A549 treated with Mapracorat at 1 μM for 4 hours (cell line): ENCODE results near the gene CELA1. TPM values are rescaled to one million over a fixed set of nuclear protein-coding genes. Genes with fewer than 3 reads are reported as not detected.

Source experiments
- total RNA-seq: library from RNA; stranded (reverse); fragments of 200-300 nt; extraction: Qiagen RNA extraction; gene quantifications from 5 replicates; pipeline ENCODE4 v1.2.3, GENCODE V29; 2022

Gene CELA1
- total RNA-seq, result not detected in 5 replicates

GRCh38 chr12:51346581-51346980 is at the start of gene CELA1:
TSS of gene CELA1 (minus strand) at chr12:51346679. CDS start at chr12:51346638, 41 bp downstream.

GRCh38 chr12:51391283-51392123 is 45.0 kb upstream of the CELA1 start, which contains the start of gene GALNT6:
TSS of gene GALNT6 (minus strand) at chr12:51391406. CDS start at chr12:51379781, 11,625 bp downstream.

GRCh38 chr12:51323966-51324895 is 22.2 kb downstream of the CELA1 start, which contains the start of gene BIN2:
TSS of gene BIN2 (minus strand) at chr12:51324174. CDS start at chr12:51324102, 72 bp downstream.

Other genes with a start within 250 kb of the CELA1 start
- gene TFCP2, start 173.5 kb downstream of the CELA1 start, total RNA-seq, result 17.1 to 20.8 TPM (median 18.9 TPM) in 5 replicates
- gene POU6F1, start 128.6 kb downstream of the CELA1 start, total RNA-seq, result 1.0 to 3.4 TPM (median 1.6 TPM) in 5 replicates
- gene DAZAP2, start 107.9 kb downstream of the CELA1 start, total RNA-seq, result 319 to 364 TPM (median 325 TPM) in 5 replicates
- gene SMAGP, start 76.3 kb downstream of the CELA1 start, total RNA-seq, result 25.3 to 26.0 TPM (median 25.8 TPM) in 5 replicates
- gene BIN2, start 22.5 kb downstream of the CELA1 start, total RNA-seq, result 0.07 to 0.15 TPM (median 0.13 TPM) in 5 replicates
- gene GALNT6, start 44.7 kb upstream of the CELA1 start, total RNA-seq, result 2.4 to 3.8 TPM (median 3.2 TPM) in 5 replicates
- 0.57 to 1.7 TPM (median 1.3 TPM) in 5 replicates for gene SLC4A8, start 78.2 kb upstream of the CELA1 start, total RNA-seq
- 1.2 to 1.9 TPM (median 1.8 TPM) in 5 replicates for gene SCN8A, start 244.6 kb upstream of the CELA1 start, total RNA-seq